Heart left ventricle (tissue), 16 donors: ENCODE results near the gene KCNAB2. TPM values are rescaled to one million over a fixed set of nuclear protein-coding genes. Genes with fewer than 3 reads are reported as not detected.

Experiments
- ATAC-seq, 4 donors: fragments of 200-7000 bp; cut with Tn5 transposase; one replicate each; pipeline ENCODE4 v1.9.1; 2020 to 2022; ENCODE audit warnings: moderate library complexity in 4 of 4, mild to moderate bottlenecking in 3 of 4, moderate number of reproducible peaks in 1 of 4
- DNase-seq, 5 donors: peaks; one replicate each; pipeline ENCODE4 v3.0.0-alpha.2; 2020
- H3K27ac ChIP-seq, 12 donors: fragments of 200-600 bp; sonication (generic) in 4 of 12; one replicate each; pipeline versions ENCODE4 v1.5.0 to v1.8.0; 2016 to 2022; ENCODE audit warnings: mild to moderate bottlenecking in 2 of 12
- H3K27me3 ChIP-seq, 9 donors: fragments of 200-600 bp; sonication (generic) in 2 of 9; one replicate each; pipeline versions ENCODE4 v1.5.1 to v1.8.0; 2016 to 2022; ENCODE audit warnings: mild to moderate bottlenecking in 3 of 9
- H3K36me3 ChIP-seq, 9 donors: fragments of 200-600 bp; sonication (generic) in 2 of 9; one replicate each; pipeline versions ENCODE4 v1.5.0 to v1.8.0; 2018 to 2022; ENCODE audit warnings: mild to moderate bottlenecking in 2 of 9
- H3K4me1 ChIP-seq, 12 donors: fragments of 200-600 bp; sonication (generic) in 4 of 12; one replicate each; pipeline versions ENCODE4 v1.5.0 to v1.8.0; 2016 to 2022; ENCODE audit warnings: mild to moderate bottlenecking in 3 of 12
- H3K4me3 ChIP-seq, 12 donors: fragments of 200-600 bp; sonication (generic) in 4 of 12; one replicate each; pipeline versions ENCODE4 v1.5.0 to v1.8.0; 2017 to 2022; ENCODE audit warnings: mild to moderate bottlenecking in 9 of 12, moderate library complexity in 4 of 12
- H3K9me3 ChIP-seq, 12 donors: fragments of 200-600 bp; sonication (generic) in 4 of 12; one replicate each; pipeline versions ENCODE4 v1.5.0 to v1.8.0; 2016 to 2022; ENCODE audit warnings: mild to moderate bottlenecking in 1 of 12
- POLR2A ChIP-seq, 2 donors: fragments of 450-650 bp; IDR thresholded peaks; one replicate each; pipeline ENCODE4 v1.6.1; 2017; ENCODE audit warnings: antibody characterized with exemption in 2 of 2, mild to moderate bottlenecking in 2 of 2, moderate library complexity in 2 of 2
- WGBS, 4 donors: extraction: QIAGEN DNeasy Blood & Tissue Kit in 2 of 4; methylation state at CpG; one replicate each; pipeline versions ENCODE4 v1.1.5 to v1.1.7; 2013 to 2018; 5-methylcytosine and 5-hydroxymethylcytosine counted together
- intact Hi-C, 10 donors: fragments of 100-400 bp; cut with DNase I; formaldehyde crosslinking; loops; one replicate each; pipeline versions ENCODE4 v1.11.1 to v1.14.2; 2022
- polyA plus RNA-seq, 2 donors: library from polyadenylated mRNA; stranded (reverse); fragments of 200-250 nt; gene quantifications; one replicate each; pipeline ENCODE4 v1.2.3, GENCODE V29; 2013
- total RNA-seq, 9 donors: library from RNA; depleted of rRNA in 2 of 9; stranded (reverse); fragments of >200 nt in 2 of 9; fragmentation: NEBNext Ultra II Directional in 3 of 9; extraction: Animal tissue kit (Norgen Biotek cat#: 25700) in 3 of 9; gene quantifications; one replicate each; pipeline versions ENCODE4 v1.1.0 to v1.2.4, GENCODE V29; 2016 to 2023
- TF ChIP-seq, protein P1 (sequence below), 12 donors: fragments of 200-600 bp; sonication (generic) in 4 of 12; IDR thresholded peaks; one replicate each; pipeline versions ENCODE4 v1.5.0 to v1.8.0; 2018 to 2022; ENCODE audit warnings: antibody characterized with exemption in 12 of 12, mild to moderate bottlenecking in 5 of 12
- donor health status: ischemic (EF 13 %, LVEDD 7.1; RV severe dilation, severe dysfunction).
- donor health status: healthy with polysubstance abuse.
- donor health status: DM: no; HTN: yes; CAD: no.
- donor health status: DM: no; HTN: no; CAD: no.
- donor health status: ischemic (EF 25% LVEDD 6.9; RV normal size, moderate dysfunction).
- donor health status: ischemic (EF 25% LVEDD 5.7; RV mildly dilated, moderate dysfunction).
- donor health status: healthy.
- donor health status: DM: yes; HTN: yes; CAD: no.
- donor health status: ischemic (EF 35%, LVEDD 5.7; RV mildly dilated, moderate dysfunction).
- donor health status: nonischemic (EF 11% LVEDD 7.7; RV severe dilation, severe dysfunction).
- donor health status: DM: yes; HTN: yes; CAD: no.
- donor health status: PGD.
- donor health status: ischemic (EF 29% LVEDD 5.4; RV normal size, mild dysfunction).
- donor health status: nonischemic (EF 23%, LVEDD 6.1; RV moderate dilation, normal function).

The KCNAB2 gene
- total and polyA plus RNA-seq, 11 donors, result 10.7 to 51.4 (median 27.2) TPM

DNA sequence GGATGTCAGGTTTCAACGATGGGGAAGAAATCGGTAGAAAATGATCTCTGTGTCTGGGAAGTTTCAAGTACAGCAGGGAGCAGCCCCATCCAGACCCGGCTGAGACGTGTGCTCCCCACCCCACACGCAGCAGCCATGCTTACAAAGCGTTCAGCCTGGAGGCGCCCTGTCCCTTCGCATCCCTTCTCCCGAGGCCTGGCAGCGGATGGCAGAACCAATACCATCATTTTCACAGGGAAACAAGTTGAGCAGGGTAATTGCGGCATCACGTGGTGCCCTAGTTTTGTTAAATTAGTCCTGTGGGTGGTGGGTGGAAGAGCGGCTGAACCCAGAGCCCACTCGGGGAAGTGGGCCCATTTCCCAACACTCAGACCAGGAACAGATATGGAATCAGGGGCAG, 23.9 kb downstream of the KCNAB2 start:
- 85 to 95% (median 89%) methylated on average over 14 of the region's 14 CpGs for WGBS, 4 donors

DNA sequence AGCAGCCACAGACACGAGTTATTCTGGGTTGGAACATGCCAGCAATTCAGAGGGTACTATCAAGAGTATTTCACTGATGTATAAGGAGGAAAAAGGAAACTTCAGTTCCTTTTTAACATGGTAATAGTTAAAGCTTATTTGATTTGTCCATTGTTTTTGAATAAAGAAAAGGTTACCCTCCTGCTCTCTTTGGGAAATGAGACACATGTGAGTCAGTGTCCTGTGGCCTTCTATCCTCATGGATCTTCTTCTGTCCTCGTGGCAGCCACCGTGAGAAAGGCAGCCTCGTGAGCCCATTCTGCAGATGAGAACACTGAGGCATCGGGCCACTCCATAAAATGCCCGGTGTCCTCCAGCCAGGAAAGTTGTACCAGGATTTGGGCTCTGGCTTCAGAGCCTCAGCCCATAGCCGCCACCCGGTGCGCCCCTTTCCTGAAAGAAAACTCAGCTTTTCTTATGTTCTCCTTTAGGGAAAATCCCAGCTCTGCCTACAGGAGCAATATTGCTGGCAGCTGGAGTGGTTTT, 24.8 kb downstream of the KCNAB2 start:
- 87 to 90% (median 89%) methylated on average over 9 of the region's 9 CpGs for WGBS, 4 donors
- Histone ChIP-seq H3K4me3 (no peak overlapping the region), H3K9me3 (no peaks in the 10 kb centered on the region), H3K4me1 (peaks cover 0 to 14% (median 0%) of the 10 kb centered on the region in 12 donors), H3K36me3 (peaks cover 0 to 35% (median 0%) of the 10 kb centered on the region in 9 donors), H3K27me3 (no peaks in the 10 kb centered on the region), H3K27ac (no peak overlapping the region)
- DNase-seq, result no peak
- intact Hi-C loops, result no loop called here
- TF ChIP-seq, protein P1, sequence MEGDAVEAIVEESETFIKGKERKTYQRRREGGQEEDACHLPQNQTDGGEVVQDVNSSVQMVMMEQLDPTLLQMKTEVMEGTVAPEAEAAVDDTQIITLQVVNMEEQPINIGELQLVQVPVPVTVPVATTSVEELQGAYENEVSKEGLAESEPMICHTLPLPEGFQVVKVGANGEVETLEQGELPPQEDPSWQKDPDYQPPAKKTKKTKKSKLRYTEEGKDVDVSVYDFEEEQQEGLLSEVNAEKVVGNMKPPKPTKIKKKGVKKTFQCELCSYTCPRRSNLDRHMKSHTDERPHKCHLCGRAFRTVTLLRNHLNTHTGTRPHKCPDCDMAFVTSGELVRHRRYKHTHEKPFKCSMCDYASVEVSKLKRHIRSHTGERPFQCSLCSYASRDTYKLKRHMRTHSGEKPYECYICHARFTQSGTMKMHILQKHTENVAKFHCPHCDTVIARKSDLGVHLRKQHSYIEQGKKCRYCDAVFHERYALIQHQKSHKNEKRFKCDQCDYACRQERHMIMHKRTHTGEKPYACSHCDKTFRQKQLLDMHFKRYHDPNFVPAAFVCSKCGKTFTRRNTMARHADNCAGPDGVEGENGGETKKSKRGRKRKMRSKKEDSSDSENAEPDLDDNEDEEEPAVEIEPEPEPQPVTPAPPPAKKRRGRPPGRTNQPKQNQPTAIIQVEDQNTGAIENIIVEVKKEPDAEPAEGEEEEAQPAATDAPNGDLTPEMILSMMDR (IDR thresholded peaks at IDR 0.05), result no peak
- TF ChIP-seq POLR2A (IDR thresholded peaks at IDR 0.05), result no peak
- no peak for ATAC-seq

More for the DNA sequence above, 23.9 kb downstream of the KCNAB2 start:
- Histone ChIP-seq H3K27me3 (no peaks in the 10 kb centered on the region), H3K9me3 (no peaks in the 10 kb centered on the region), H3K4me3 (no peak overlapping the region), H3K4me1 (peaks cover 0 to 21% (median 6%) of the 10 kb centered on the region in 12 donors), H3K27ac (no peak overlapping the region), H3K36me3 (peaks cover 0 to 31% (median 0%) of the 10 kb centered on the region in 9 donors)
- intact Hi-C loops, result loop anchor here in 1 of 10 donors (10.0 kb wide), 1 partner anchor 125 kb away; the partner anchor contains the start of gene RPL22
- TF ChIP-seq, protein P1 (IDR thresholded peaks at IDR 0.05), result no peak
- TF ChIP-seq POLR2A (IDR thresholded peaks at IDR 0.05), result no peak
- no peak for DNase-seq
- ATAC-seq, result no peak

DNA sequence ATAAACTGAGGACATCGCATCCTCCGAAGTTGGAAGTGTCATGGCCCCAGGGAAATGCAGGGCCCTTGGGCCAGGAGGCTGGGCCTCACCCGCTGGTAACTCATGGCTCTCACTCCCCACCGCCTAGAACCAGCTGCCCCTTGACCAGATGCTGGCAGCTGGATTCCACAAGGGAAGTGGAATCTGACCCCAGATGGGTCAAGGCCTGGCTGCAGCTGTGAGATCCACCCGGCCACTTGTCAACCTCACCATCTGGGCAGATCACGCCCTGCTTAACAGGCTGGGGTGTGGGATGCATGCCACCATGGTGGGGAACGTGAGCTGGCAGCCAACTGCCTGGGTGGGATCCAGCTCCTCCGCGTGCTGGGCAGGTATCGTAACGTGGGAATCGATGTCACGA, 25.5 kb downstream of the KCNAB2 start:
- ATAC-seq (no peak), DNase-seq (no peak)
- H3K9me3 ChIP-seq, result no peaks in the 10 kb centered on the region
- no peak for TF ChIP-seq POLR2A (IDR thresholded peaks at IDR 0.05)
- TF ChIP-seq, protein P1 (IDR thresholded peaks at IDR 0.05), result no peak
- 88 to 90% (median 89%) methylated on average over 5 to 13 of the region's 13 CpGs for WGBS, 4 donors
- H3K27ac ChIP-seq, result no peak overlapping the region
- H3K4me3 ChIP-seq, result no peak overlapping the region
- peaks cover 0 to 35% (median 0%) of the 10 kb centered on the region in 9 donors for H3K36me3 ChIP-seq
- no peaks in the 10 kb centered on the region for H3K27me3 ChIP-seq
- intact Hi-C loops, result no loop called here
- H3K4me1 ChIP-seq, result peaks cover 0 to 11% (median 0%) of the 10 kb centered on the region in 12 donors

DNA sequence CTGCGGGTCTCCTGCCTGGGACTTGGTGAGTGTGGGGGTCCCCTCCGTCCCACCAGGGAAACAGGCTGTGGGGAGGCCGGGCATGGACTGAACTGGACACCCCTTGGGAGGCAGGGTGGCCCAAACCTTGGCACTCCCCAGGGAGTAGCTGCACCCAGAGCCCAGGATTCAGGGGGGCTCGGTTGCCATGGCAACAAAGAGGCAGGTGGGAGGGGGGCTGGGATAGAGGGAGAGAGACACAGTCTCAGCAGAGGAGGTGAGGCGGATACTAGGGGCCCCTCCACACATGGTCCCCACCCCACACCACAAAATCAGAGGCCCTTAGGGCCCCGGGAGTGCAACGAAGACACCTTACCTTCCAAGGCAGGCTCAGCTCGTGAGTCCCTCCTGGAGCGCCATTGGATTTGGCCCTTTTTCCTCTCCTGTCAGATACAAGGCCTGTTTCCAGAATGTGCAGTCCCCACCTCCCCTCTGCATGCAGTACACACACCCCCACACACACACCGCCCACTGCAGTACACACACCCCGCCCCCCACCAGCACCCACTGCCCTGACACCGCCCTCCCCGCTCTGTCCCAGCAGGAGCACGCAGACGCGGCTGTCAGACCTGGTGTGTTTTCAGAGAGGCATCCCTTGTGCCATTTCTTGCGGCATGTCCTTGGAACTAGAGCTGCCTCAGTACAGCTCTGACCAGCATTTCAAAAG, 27.2 kb downstream of the KCNAB2 start:
- DNase-seq (no peak), ATAC-seq (no peak)
- H3K4me3 ChIP-seq, result no peak overlapping the region
- no peaks in the 10 kb centered on the region for H3K27me3 ChIP-seq
- H3K27ac ChIP-seq, result no peak overlapping the region
- TF ChIP-seq, protein P1 (IDR thresholded peaks at IDR 0.05), result no peak
- TF ChIP-seq POLR2A (IDR thresholded peaks at IDR 0.05), result no peak
- WGBS, 4 donors, result 83 to 95% (median 90%) methylated on average over 14 to 17 of the region's 17 CpGs
- intact Hi-C loops, result no loop called here
- peaks cover 0 to 34% (median 0%) of the 10 kb centered on the region in 9 donors for H3K36me3 ChIP-seq
- no peaks in the 10 kb centered on the region for H3K9me3 ChIP-seq
- H3K4me1 ChIP-seq, result no peaks in the 10 kb centered on the region
